ENCODE measurements around the gene ARMH4.
A peak's percentile ranks its signal among the peaks of the same experiment; 100 is the strongest.
"Not testable (repeated sequence)": the region's sequence is repeated elsewhere in the genome, so short reads cannot be mapped to it uniquely, and the experiment has no call there.

ARMH4 gene

DNA sequence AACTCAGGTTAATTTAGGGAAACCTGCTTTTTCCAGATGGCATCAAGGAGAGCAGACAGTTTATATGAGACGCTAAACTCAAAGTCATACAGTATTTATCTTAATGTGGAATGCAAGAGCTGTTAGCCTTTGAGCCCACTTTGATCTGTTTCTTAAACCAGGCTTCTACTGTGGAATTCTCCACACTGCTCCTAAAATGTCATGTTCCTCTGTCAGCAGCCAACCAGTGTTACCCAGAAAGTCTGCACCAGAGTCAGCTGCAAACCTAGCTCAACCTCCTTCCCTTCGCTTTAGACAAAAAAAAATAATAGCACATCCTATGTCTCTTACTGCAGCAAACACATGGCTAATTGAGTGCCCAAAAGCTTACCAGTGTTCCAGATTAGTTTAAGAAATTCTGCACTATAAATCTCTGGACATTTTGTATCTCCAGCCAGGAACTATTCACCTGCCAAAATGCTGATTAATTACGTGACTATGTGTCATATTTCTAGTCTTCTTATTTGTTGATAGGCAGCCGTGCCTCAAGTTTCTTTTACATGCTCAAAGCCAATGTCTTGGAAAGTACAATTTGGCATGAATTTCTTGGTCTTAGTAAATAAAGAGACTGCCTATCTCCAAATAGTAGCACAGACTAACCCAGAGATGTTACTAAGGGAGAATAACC is 21.8 kb downstream of the ARMH4 start:
- no peak for DNase-seq (ENCODE audit: low read depth)
- H3K4me3 ChIP-seq (ENCODE audit: low read length): no peak overlapping the region
- TF ChIP-seq CTCF (conservative IDR thresholded peaks at IDR 0.05; ENCODE audit: low read depth, low read length): no peak

- TF ChIP-seq CTCF (conservative IDR thresholded peaks at IDR 0.05; ENCODE audit: low read depth, low read length): peak; percentile 29
- no peak overlapping the region for H3K4me3 ChIP-seq (ENCODE audit: low read length)
Measured at GRCh38 chr14:58129208-58129607, 22.8 kb downstream of the ARMH4 start.

GRCh38 chr14:58128416-58128815 is 23.6 kb downstream of the ARMH4 start:
- no peak for TF ChIP-seq CTCF (conservative IDR thresholded peaks at IDR 0.05; ENCODE audit: low read depth, low read length)
- H3K4me3 ChIP-seq (ENCODE audit: low read length): no peak overlapping the region

More at GRCh38 chr14:58129208-58129607, 22.8 kb downstream of the ARMH4 start:
- DNase-seq (ENCODE audit: low read depth): no peak

DNA sequence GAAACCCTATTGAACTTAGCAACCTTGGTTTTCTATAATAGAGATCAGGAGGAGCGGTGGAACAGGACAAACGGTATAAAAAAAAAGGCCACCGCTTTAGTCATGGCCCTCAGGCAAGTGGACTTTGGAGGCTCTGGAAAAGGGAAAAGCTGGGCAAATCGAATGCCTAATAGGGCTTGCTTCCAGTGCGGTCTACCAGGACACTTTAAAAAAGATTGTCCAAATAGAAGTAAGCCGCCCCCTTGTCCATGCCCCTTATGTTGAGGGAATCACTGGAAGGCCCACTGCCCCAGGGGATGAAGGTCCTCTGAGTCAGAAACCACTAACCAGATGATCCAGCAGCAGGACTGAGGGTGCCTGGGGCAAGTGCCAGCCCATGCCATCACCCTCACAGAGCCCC is 29.5 kb downstream of the ARMH4 start:
- not testable (repeated sequence) for DNase-seq (ENCODE audit: low read depth); H3K4me3 ChIP-seq (ENCODE audit: low read length)

More at GRCh38 chr14:58128416-58128815, 23.6 kb downstream of the ARMH4 start:
- no peak for DNase-seq (ENCODE audit: low read depth)

DNA sequence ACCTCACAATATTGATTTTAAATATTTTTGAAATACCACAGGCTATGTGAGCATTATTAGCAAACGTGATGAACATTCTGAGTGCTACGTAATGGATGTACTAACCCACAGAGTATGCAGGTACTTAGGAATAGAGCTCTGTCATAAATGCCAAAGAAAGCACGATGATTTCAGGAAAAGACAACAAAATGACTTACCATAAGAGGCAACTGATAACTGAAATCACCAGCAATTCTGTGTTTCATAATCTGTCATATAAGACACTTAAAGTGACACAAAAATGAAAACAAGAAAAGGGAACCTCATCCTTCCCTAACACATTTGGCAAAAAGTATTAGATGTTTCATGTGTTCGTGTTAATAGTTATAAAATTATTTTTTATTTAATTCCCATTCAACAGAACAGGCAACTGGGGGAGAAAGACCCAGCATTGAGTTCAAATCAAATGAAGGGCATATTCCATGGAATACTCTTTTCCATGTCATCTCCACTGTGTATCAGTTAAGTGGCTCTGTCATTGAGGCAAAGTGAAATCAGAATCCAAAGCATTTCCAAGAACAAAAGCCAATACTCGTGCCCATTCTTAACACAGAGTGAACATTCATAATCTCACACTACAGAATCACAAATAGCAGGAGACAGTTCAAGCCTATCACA is 30.4 kb downstream of the ARMH4 start:
- no peak for TF ChIP-seq CTCF (conservative IDR thresholded peaks at IDR 0.05; ENCODE audit: low read depth, low read length)
- H3K4me3 ChIP-seq (ENCODE audit: low read length): no peak overlapping the region
- DNase-seq (ENCODE audit: low read depth): no peak

- no peak for DNase-seq (ENCODE audit: low read depth)
- no peak for TF ChIP-seq CTCF (conservative IDR thresholded peaks at IDR 0.05; ENCODE audit: low read depth, low read length)
- H3K4me3 ChIP-seq (ENCODE audit: low read length): no peak overlapping the region
Measured at GRCh38 chr14:58119381-58119780, 32.6 kb downstream of the ARMH4 start.

- no peak for DNase-seq (ENCODE audit: low read depth)
- H3K4me3 ChIP-seq (ENCODE audit: low read length): no peak overlapping the region
Measured at GRCh38 chr14:58118097-58118815, 33.8 kb downstream of the ARMH4 start.

More at GRCh38 chr14:58118097-58118815, 33.8 kb downstream of the ARMH4 start:
- TF ChIP-seq CTCF (conservative IDR thresholded peaks at IDR 0.05; ENCODE audit: low read depth, low read length): no peak
